Fibroblast of skin of abdomen (primary cell): ENCODE results near the gene PTPRD.

Experiments
- DNase-seq: peaks from one replicate; pipeline ENCODE4 v3.0.0-alpha.2; 2013

The PTPRD gene

DNA sequence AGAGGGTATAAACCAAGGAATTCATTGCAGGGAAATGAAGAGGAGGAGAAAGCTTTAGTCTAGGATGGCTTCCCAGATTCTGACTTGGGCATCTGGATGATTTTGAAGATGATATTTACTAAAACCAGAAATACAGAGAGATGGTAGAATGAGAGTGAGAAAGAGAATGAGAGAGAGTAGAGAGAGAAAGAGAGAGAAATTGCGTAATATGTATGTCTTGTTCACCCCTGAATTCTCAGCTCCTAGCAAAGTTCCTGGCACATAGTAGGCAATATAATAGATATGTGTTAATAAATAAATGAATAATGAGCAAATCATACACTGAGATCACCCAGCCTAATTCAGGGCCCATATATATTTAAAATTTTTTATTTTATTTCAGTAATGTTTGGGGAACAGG, 1723.7 kb downstream of the PTPRD start:
- DNase-seq = no peak

- DNase-seq = no peak
Measured at GRCh38 chr9:8888591-8888990, 1724.2 kb downstream of the PTPRD start.

DNA sequence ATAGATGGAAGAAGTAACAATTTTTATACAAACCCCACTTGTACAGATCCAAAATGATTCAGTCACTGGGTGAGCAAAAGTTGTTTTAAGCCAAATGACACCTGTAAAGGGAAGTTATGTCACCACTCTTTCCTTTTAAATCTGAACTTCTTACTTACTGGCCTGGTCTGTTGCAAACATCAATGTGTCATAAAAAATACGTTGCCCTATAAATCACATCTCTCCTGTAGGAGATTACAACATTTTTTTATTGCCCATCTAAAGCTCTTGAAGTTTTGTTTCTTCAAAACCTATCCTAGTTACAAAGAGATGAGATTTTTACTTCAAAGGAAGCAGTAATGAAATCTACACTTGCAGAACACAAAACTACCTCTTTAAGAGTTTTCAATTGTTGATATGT, 1725.4 kb downstream of the PTPRD start:
- DNase-seq = no peak

DNA sequence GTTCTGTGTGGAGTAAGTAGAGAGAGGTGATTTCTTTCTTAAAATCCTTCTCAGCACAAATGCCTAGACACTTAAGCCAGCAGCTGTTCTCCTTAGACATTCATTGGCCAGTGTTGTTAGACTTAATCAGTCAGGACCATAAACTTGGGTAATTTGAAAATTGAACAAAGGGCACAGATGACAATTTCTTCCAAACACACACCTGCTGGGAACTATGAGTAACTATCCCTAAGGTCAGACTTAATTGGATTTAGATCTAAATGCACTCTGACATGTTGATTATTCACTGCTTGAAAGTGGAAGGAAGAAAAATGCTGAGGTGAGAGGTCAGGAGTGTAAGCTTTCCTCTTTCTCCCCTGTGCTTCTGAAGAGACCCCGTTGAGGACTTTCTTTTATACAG, 1729.5 kb downstream of the PTPRD start:
- DNase-seq = no peak

- DNase-seq = no peak
Measured at GRCh38 chr9:8880060-8880459, 1732.7 kb downstream of the PTPRD start.

DNA sequence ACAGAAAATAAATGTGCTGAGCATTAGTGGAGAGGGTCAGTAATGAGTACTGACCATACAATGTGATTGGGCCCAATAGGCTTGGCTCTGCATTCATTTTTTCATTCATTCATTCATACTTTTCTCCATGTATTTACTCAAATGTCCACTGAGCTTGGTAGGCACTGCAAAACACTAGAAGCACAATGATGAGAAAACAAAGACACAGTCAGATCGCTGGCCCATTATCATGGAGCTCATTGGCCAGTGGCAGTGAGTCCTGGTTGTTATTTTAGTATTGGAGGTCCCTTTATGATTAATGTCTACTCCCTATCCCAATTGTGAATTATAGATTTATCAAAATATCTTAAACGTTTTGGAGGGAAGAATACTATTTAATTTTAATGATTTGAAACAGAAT, 1733.5 kb downstream of the PTPRD start:
- no peak for DNase-seq

DNA sequence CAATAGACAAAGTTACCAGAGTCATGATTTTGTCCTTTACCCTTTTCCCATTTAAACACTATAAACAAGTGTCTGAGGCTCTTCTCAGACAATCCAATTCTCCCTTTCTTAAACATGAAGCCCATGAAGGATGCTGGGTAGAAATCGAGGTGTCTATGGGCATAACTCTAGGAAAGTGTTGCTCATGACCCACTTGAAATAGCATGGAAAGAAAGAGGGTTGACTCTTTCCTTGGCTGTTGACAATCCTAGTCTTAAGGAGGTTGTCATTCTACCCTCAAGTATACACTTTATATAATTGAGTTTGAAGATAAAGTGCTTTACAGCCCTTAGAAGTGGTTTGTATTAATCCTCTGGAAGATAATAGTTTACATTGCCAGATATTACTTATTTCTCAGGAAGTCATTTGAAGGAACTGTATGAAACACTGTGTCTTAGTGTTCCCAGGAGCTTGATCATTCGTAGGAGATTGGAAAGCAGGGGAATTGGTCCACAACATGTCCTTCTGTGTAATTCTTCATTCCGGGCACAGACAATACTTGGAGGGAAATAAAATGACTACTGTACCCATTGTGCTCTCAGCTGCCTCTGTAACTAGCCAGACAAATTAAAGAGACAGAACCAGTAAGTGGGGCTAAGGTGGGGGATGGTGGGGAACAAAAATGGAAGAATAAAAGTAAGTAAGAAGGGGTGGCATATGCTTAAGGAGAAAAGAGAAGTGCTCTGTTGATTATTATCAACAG, 1734.9 kb downstream of the PTPRD start:
- no peak for DNase-seq

DNA sequence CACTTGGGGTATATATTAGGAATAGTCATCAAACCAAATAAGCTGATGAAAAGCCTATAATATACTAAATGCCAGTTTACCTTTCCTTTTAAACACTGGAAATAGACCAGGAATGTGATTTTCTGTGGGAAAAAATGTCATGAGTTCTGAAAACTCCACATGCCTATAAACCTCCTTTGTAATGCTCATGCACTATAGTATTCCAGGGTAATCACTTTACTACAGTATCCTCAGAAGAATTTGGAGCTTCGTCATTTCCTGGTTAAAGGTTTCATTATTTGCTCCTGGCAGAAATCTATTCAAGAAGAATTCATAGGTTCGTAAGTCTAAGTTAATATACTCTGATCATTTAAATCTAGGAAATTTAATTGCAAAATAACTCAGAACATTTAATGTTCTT, 1736.5 kb downstream of the PTPRD start:
- no peak for DNase-seq

DNA sequence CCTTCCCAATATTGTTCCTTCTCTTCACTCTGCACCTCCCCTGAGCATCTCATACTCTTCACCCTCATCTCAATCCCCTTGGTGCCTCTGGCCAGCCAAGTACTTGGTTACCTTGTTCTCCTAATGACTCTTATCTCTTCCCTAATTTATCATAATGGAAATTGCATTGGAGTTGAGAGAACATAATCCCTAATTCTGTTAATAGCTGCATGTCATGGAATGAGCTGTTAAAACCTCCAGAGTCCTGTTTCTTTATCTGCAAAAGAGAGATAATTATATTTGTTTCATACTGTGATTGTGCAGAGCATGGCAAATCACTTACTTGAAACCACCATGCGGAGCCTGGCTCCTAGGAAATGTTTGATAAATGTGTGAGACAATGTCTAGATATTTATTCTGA, 1738.3 kb downstream of the PTPRD start:
- no peak for DNase-seq

GRCh38 chr9:8872802-8873201, 1740.0 kb downstream of the PTPRD start:
- DNase-seq = peak; percentile 51

GRCh38 chr9:8871796-8872445, 1740.9 kb downstream of the PTPRD start:
- DNase-seq = no peak

- DNase-seq = no peak
Measured at GRCh38 chr9:8871396-8871795, 1741.4 kb downstream of the PTPRD start.

GRCh38 chr9:8869812-8870211, 1743.0 kb downstream of the PTPRD start:
- no peak for DNase-seq

- peak; percentile 86 for DNase-seq
Measured at GRCh38 chr9:8868632-8869031, 1744.2 kb downstream of the PTPRD start.

GRCh38 chr9:8867148-8867547, 1745.7 kb downstream of the PTPRD start:
- DNase-seq = no peak

DNA sequence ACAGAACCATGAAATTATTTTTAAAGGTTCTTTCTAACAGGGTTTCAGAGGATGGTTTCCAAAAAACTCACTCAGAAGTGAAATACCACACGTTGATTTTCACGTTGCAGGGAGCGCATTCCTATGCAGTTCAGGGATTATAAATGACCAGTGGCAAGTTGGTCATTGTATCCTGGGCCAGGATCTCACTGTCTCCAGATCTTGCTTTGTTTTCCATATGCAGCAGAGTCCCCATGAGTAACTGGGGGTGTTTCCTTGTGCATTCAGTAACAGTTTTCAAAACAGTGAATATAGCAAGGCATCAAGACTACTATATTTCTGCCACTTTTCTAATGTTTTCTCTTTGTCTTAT, 1748.3 kb downstream of the PTPRD start:
- peak; percentile 24 for DNase-seq

- DNase-seq = peak; percentile 61
Measured at GRCh38 chr9:8863886-8864544, 1748.8 kb downstream of the PTPRD start.

- DNase-seq = peak; percentile 42
Measured at GRCh38 chr9:8863069-8863468, 1749.7 kb downstream of the PTPRD start.

DNA sequence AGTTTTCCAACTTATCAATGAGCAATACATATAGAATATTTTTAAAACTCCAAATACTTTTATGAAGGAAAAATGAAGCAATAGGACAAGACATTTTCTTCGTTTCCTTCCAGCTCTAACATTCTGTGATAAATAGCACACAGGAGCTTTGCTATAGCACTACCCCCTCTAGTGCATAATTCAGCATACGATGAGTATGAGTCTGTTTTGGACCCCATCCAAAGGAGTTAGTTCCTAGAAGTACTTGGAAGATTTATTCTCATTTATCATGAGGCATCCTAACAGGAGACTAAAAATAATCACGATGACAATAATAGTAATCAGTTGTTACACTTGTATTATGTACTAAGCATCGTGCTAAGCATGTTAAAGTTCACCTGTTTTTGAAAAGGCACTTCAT, 1751.9 kb downstream of the PTPRD start:
- DNase-seq = peak; percentile 87

DNA sequence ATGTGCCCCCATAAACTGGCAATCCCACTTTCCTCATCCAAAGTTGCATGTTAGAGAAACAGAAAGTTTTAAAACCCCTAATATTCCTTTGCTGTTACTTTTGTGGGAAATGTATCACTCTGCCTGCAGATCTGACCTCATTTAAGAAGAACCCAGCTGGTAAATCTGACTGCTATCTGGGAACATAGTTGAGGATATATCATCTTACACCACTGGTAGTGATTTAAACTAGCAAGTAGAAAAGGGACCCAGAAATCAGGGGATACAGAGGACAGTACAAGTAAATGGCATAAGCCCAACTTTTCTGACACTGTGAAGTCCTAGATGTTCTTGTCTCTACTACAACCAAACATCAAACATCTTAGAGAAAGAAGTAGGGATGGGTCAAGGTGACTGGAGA, 1752.7 kb downstream of the PTPRD start:
- DNase-seq = peak; percentile 26

DNA sequence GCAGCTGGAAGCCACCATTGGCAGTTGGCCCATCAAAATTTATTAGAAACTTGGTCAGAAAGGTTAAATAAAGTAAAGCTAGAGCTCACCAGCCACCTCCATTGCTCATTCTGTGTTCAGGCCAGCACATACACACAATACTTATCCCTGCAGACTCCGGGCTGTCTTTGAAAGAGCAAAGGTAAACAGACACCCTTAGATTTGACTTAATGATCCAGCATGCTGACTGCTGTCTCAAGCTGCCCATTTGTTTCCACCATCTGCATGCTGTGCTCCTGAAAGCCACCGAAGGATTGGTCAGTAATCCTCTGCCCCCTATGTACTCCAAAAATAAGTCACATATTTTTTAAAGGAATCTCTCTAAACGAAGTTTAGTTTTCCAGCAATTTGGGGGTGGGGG, 1753.4 kb downstream of the PTPRD start:
- DNase-seq = no peak

- no peak for DNase-seq
Measured at GRCh38 chr9:8858596-8859161, 1754.1 kb downstream of the PTPRD start.

DNA sequence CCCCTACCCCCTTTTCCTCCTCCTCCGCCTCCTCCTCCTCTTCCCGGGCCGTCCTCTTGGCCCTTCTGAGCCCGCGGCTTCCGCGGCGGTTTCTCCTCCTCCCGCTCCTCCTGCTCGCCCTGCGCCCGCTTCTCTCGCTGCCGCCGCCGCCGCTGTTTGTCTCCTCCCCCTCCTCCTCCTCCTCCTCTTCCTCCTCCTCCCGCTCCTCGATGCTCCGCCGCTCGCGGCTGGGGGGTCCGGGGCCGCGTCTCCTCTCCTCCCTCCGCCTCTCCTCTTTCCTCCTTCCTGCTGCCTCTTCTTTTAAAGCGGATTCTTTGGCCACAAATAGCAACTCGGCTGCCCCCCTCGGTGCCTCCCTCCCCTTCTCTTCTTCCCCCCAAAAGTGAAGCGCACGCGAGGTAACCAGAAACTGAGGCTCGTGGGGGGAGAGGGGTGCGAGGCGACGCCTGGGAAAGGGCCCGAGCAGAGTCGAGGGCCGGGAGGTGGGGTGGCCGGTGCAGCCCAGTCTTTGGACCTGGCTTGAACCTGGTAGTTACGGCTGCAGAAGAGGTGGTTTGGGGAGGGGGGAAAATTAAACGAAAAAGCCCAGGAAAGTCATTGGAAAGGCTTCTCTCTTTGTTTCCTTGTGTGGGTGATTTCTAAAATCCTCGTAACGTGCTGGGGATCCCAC, 1754.7 kb downstream of the PTPRD start:
- peak; percentile 80 for DNase-seq
